Hepatocyte (in vitro differentiated cells): ENCODE results near the gene CPZ. TPM values are rescaled to one million over a fixed set of nuclear protein-coding genes. Genes with fewer than 3 reads are reported as not detected.

ENCODE experiments used
- DNase-seq: peaks from one replicate; pipeline ENCODE4 v3.0.0-alpha.2; 2016; ENCODE audit warnings: low spot score
- H2AFZ ChIP-seq: fragments of 200-600 bp; sonication (generic); 2 replicates; pipeline ENCODE4 v1.6.0; 2016; ENCODE audit warnings: antibody characterized with exemption, mild to moderate bottlenecking
- H3K27ac ChIP-seq: fragments of 200-600 bp; sonication (generic); 2 replicates; pipeline ENCODE4 v1.5.1; 2016; ENCODE audit warnings: mild to moderate bottlenecking
- H3K27me3 ChIP-seq: fragments of 200-600 bp; sonication (generic); 2 replicates; pipeline ENCODE4 v1.6.1; 2016
- H3K36me3 ChIP-seq: fragments of 200-600 bp; sonication (generic); replicated peaks from 2 replicates; pipeline ENCODE4 v1.5.1; 2016; ENCODE audit warnings: low read depth; ENCODE audit not compliant: insufficient read depth
- H3K4me1 ChIP-seq: fragments of 200-600 bp; sonication (generic); 2 replicates; pipeline ENCODE4 v1.5.1; 2016; ENCODE audit warnings: mild to moderate bottlenecking, moderate library complexity; ENCODE audit not compliant: insufficient read depth
- H3K4me2 ChIP-seq: fragments of 200-600 bp; sonication (generic); 2 replicates; pipeline ENCODE4 v1.6.0; 2016
- H3K4me3 ChIP-seq: fragments of 200-600 bp; sonication (generic); 2 replicates; pipeline ENCODE4 v1.5.1; 2016; ENCODE audit warnings: mild to moderate bottlenecking
- H3K79me2 ChIP-seq: fragments of 200-600 bp; sonication (generic); 2 replicates; pipeline ENCODE4 v1.6.0; 2017; ENCODE audit warnings: mild to moderate bottlenecking
- H3K9me2 ChIP-seq: fragments of 200-600 bp; sonication (generic); replicated peaks from 2 replicates; pipeline ENCODE4 v1.6.0; 2017; ENCODE audit warnings: mild to moderate bottlenecking; ENCODE audit not compliant: insufficient read depth
- H3K9me3 ChIP-seq: fragments of 200-600 bp; sonication (generic); 2 replicates; pipeline ENCODE4 v1.5.1; 2016; ENCODE audit warnings: low read depth, mild to moderate bottlenecking
- H4K20me1 ChIP-seq: fragments of 200-600 bp; sonication (generic); 2 replicates; pipeline ENCODE4 v1.6.0; 2016; ENCODE audit warnings: mild to moderate bottlenecking; ENCODE audit not compliant: insufficient read depth, poor library complexity, severe bottlenecking
- CTCF ChIP-seq: fragments of 200-600 bp; sonication (generic); IDR thresholded peaks from 2 replicates; pipeline ENCODE4 v1.5.1; 2016; ENCODE audit warnings: antibody characterized with exemption, mild to moderate bottlenecking; ENCODE audit not compliant: poor library complexity
- EZH2 ChIP-seq: fragments of 200-600 bp; sonication (generic); IDR thresholded peaks from 2 replicates; pipeline ENCODE4 v1.6.1; 2016; ENCODE audit warnings: antibody characterized with exemption, mild to moderate bottlenecking, borderline replicate concordance
- EZH2phosphoT487 ChIP-seq: fragments of 200-600 bp; sonication (generic); IDR thresholded peaks from one replicate; pipeline ENCODE4 v1.6.1; 2018; ENCODE audit warnings: antibody characterized with exemption, mild to moderate bottlenecking, low read depth, moderate library complexity; ENCODE audit not compliant: unreplicated experiment, severe bottlenecking
- WGBS: methylation state at CpG from one replicate; pipeline ENCODE4 v1.1.6; 2016; ENCODE audit warnings: low lambda C conversion rate; ENCODE audit errors: missing lambda C conversion rate; 5-methylcytosine and 5-hydroxymethylcytosine counted together
- polyA plus RNA-seq: library from polyadenylated mRNA; unstranded; fragments of >200 nt; fragmentation: Nextera tagmentation; extraction: Ambion mirVana; gene quantifications from 2 replicates; pipeline ENCODE4 v1.2.1, GENCODE V29; 2016
- total RNA-seq: library from RNA; depleted of rRNA; stranded (reverse); fragments of >200 nt; gene quantifications from 2 replicates; pipeline ENCODE4 v1.2.3, GENCODE V29; 2014

The CPZ gene
- total and polyA plus RNA-seq, 2 experiments from 2014 or later: 34.8 to 113 TPM

DNA sequence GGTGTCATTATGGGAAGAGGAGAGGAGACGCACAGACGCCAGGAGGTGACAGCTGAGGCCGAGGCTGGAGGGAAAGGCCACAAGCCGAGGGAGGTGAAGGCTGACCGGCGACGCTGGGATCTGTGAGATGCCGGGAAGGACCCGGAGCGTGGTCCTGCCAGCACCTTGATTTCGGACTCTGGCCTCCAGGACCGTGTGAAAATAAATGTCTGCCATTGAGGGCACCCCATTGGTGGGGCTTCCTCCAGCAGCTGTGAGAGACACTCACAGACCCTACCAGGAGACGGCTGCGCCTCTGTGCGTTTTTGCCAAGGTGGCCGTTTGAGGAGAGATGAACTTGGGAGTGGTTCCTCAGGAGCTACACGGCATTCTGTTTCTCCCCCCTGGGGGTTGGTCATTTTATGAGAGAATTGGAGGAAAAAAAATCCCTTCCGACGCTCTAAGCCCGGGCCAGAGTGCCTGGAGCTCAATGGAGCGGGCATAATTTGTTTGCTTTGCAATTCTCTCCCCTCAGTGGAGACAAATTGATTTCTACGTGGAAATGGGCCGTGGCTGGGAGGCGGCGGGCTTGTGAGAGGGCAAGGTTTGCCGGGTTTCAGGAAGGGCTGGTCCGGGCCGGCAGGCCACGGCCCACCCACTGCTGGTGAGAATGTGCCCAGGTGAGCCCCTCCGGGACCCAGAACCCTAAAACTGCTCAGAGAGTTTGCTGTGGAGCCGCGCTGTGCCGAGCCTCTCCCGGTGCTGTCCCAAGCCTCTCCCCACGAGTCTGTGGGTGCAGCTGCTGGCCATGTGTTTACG, 53.9 kb downstream of the CPZ start:
- Histone ChIP-seq H3K36me3 (no peaks in the 10 kb centered on the region), H3K79me2 (no peaks in the 10 kb centered on the region), H3K9me2 (no peaks in the 10 kb centered on the region), H3K27me3 (no peaks in the 10 kb centered on the region), H3K27ac (no peak overlapping the region), H2AFZ (no peak overlapping the region), H3K4me3 (no peak overlapping the region), H3K4me1 (no peaks in the 10 kb centered on the region), H3K9me3 (no peaks in the 10 kb centered on the region), H4K20me1 (no peaks in the 10 kb centered on the region), H3K4me2 (no peak overlapping the region)
- DNase-seq: no peak
- no peak for TF ChIP-seq CTCF
- no peak for TF ChIP-seq EZH2
- no peak for TF ChIP-seq EZH2phosphoT487
- WGBS: 87% methylated on average over 36 of the region's 36 CpGs

GRCh38 chr4:8647094-8647570, 54.6 kb downstream of the CPZ start:
- no peak for DNase-seq
- Histone ChIP-seq H4K20me1 (no peaks in the 10 kb centered on the region), H3K9me3 (no peaks in the 10 kb centered on the region), H3K4me2 (no peak overlapping the region), H2AFZ (no peak overlapping the region), H3K4me3 (no peak overlapping the region), H3K27me3 (no peaks in the 10 kb centered on the region), H3K4me1 (no peaks in the 10 kb centered on the region), H3K36me3 (no peaks in the 10 kb centered on the region), H3K9me2 (no peaks in the 10 kb centered on the region), H3K27ac (no peak overlapping the region), H3K79me2 (no peaks in the 10 kb centered on the region)
- TF ChIP-seq EZH2phosphoT487 (no peak), CTCF (no peak)
- 91% methylated on average over 14 of the region's 14 CpGs for WGBS

DNA sequence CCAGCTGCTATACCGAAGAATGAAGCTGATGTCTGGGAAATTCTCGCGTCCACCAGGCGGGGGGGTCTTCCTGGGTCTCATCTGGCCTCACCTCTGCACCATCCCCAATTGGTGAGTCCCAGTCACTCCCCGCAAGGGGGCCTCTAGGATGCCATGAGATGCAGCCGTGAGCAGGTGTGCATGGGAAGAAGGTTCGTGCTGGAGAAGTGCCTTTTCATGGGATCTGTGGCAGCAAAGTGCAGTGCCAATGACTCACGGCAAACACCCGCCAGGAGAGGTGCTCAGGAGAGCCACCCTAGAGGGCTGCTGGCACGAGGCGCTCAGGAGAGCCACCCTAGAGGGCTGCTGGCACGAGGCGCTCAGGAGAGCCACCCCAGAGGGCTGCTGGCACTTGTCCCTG, 55.1 kb downstream of the CPZ start:
- Histone ChIP-seq H3K27ac (no peak overlapping the region), H3K9me2 (no peaks in the 10 kb centered on the region), H3K36me3 (no peaks in the 10 kb centered on the region), H3K9me3 (no peaks in the 10 kb centered on the region), H3K27me3 (no peaks in the 10 kb centered on the region), H3K4me2 (no peak overlapping the region), H2AFZ (no peak overlapping the region), H4K20me1 (no peaks in the 10 kb centered on the region), H3K4me3 (no peak overlapping the region), H3K79me2 (no peaks in the 10 kb centered on the region), H3K4me1 (no peaks in the 10 kb centered on the region)
- DNase-seq: no peak
- no peak for TF ChIP-seq EZH2
- no peak for TF ChIP-seq EZH2phosphoT487
- no peak for TF ChIP-seq CTCF
- WGBS: 87% methylated on average over 13 of the region's 13 CpGs

DNA sequence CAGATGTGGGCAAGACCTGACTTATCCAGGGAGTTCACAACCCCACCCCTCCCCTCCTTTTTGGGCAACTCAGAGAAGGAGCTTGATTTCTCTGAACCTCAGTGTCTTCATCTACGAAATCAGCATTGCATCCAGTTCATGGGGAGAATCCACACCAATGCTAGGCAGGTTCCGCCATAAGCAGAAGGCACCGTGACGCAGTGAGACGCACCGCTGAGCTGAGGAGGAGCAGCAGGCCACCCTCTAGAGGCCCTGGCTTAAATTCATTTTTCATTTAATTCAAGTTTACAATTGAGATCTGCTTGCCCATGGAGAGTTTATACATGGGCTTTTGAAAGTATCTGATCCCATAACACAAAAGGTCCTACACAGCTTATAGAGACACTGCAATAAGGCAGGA, 55.7 kb downstream of the CPZ start:
- Histone ChIP-seq H2AFZ (no peak overlapping the region), H3K4me2 (no peak overlapping the region), H4K20me1 (no peaks in the 10 kb centered on the region), H3K4me3 (no peak overlapping the region), H3K4me1 (no peaks in the 10 kb centered on the region), H3K9me3 (no peaks in the 10 kb centered on the region), H3K27ac (no peak overlapping the region), H3K9me2 (no peaks in the 10 kb centered on the region), H3K79me2 (no peaks in the 10 kb centered on the region), H3K36me3 (no peaks in the 10 kb centered on the region), H3K27me3 (no peaks in the 10 kb centered on the region)
- no peak for DNase-seq
- 92% methylated on average over 6 of the region's 6 CpGs for WGBS
- TF ChIP-seq CTCF (no peak), EZH2 (no peak), EZH2phosphoT487 (no peak)
